GM12873 (cell line): ENCODE results near the gene CR1.

Source experiments
- CTCF ChIP-seq: IDR thresholded peaks from 2 replicates; pipeline ENCODE4 v1.5.1; 2012; ENCODE audit warnings: low read depth, mild to moderate bottlenecking, moderate library complexity, low read length, control low read depth; ENCODE audit not compliant: insufficient read depth; ENCODE audit errors: missing control alignments

Gene CR1

GRCh38 chr1:207646944-207647579 is 151.1 kb downstream of the CR1 start:
- no peak for TF ChIP-seq CTCF

GRCh38 chr1:207647671-207648333 is 151.8 kb downstream of the CR1 start:
- TF ChIP-seq CTCF: no peak

- no peak for TF ChIP-seq CTCF
Measured at GRCh38 chr1:207648334-207649209, 152.6 kb downstream of the CR1 start.

- TF ChIP-seq CTCF: no peak
Measured at GRCh38 chr1:207649210-207649753, 153.3 kb downstream of the CR1 start.

- TF ChIP-seq CTCF: no peak
Measured at GRCh38 chr1:207649865-207650580, 154.1 kb downstream of the CR1 start.

GRCh38 chr1:207651583-207651982 is 155.6 kb downstream of the CR1 start:
- TF ChIP-seq CTCF: no peak
